LNCaP clone FGC (cell line): ENCODE measurements around the gene PLBD1.

Source experiments
- DNase-seq: peaks from one replicate; pipeline ENCODE4 v3.0.0-alpha.2; 2011; ENCODE audit warnings: low read depth
- H3K4me3 ChIP-seq: 2 replicates; pipeline ENCODE4 v1.5.1; 2011; ENCODE audit warnings: mild to moderate bottlenecking, low read depth, low read length, control low read depth
- CTCF ChIP-seq: IDR thresholded peaks from 2 replicates; pipeline ENCODE4 v1.5.1; 2012; ENCODE audit warnings: mild to moderate bottlenecking; ENCODE audit not compliant: control insufficient read depth, insufficient read depth; ENCODE audit errors: extremely low read depth

The PLBD1 gene

DNA sequence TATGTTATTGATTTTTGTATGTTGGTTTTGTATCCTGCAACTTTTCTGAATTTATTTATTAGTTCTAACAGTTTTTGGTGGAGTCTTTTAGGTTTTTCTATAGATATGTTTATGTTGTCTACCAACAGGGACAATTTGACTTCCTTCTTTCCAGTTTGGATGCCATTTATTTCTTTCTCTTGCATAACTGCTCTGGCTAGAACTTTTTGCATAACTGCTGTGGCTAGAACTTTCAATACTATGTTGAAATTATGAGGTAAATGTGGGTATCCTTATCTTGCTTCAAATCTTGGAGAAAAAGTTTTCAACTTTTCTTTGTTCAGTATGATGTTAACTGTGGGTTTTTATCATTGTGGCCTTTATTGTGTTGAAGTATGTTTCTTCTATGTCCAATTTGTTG, 39.9 kb upstream of the PLBD1 start:
- no peak for DNase-seq
- no peak for TF ChIP-seq CTCF
- no peak overlapping the region for H3K4me3 ChIP-seq

DNA sequence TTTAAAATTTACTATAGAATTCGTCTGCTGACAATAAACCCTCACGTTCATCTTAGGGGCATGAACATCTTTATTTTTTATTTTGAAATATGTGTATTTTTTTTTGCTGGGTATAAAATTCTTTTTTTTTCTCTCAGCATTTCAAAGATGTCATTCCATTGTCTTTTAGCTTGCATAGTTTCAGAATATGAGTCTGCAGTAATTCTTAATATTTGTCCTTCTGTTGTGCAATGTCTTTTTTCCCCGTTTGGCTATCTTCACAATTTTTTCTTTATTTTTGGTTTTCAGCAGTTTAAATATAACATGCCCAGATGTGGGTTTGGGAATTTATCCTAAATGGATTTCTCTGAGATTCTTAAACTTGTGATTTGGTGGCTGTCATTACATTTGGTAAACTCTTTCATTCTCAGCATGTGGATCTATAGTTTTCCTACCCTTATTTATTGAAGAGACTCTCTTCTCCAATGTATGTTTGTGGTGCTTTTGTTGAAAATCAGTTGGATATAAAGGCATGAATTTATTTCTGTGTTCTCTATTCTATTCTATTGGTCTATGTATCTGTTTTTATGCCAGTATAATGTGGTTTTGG, 37.8 kb upstream of the PLBD1 start:
- H3K4me3 ChIP-seq = no peak overlapping the region
- TF ChIP-seq CTCF = no peak
- no peak for DNase-seq

DNA sequence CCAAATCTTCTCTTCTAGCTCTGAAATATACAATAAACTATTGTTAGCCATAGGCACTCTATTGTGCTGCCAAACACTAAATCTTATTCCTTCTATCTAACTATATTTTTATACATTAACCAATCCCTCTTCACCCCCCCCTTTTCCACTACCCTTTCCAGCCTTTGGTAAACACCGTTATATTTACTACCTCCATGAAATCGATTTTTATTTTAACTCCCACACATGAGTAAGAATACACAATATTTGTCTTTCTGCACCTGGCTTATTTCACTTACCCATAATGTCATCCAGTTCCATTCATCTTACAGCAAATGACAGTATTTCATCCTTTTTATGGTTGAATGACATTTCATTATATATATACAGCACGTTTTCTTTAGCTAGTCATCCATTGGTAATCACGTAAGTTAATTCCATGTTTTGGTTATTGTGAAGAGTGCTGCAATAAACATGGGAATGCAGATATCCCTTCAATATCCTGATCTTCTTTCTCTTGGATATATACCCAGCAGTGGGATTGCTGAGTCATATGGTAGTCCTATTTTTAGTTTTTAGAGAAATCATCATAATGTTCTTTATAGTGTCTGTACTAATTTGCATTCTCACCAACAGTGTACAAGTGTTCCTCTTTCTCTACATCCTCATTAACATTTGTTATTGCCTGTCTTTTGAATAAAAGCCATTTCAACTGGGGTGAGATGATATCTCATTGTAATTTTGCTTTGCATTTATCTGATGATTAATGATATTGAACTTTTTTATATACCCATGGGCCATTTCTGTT, 34.2 kb upstream of the PLBD1 start:
- DNase-seq = no peak
- H3K4me3 ChIP-seq = no peak overlapping the region
- TF ChIP-seq CTCF = no peak

- H3K4me3 ChIP-seq = no peak overlapping the region
- TF ChIP-seq CTCF = no peak
- no peak for DNase-seq
Measured at GRCh38 chr12:14597480-14597879, 29.8 kb upstream of the PLBD1 start.

GRCh38 chr12:14591719-14592118, 24.0 kb upstream of the PLBD1 start:
- DNase-seq = no peak
- no peak overlapping the region for H3K4me3 ChIP-seq
- no peak for TF ChIP-seq CTCF

- no peak overlapping the region for H3K4me3 ChIP-seq
- TF ChIP-seq CTCF = no peak
- no peak for DNase-seq
Measured at GRCh38 chr12:14589169-14590004, 21.7 kb upstream of the PLBD1 start.
